ENCODE data around the gene WNK2.

The WNK2 gene

DNA sequence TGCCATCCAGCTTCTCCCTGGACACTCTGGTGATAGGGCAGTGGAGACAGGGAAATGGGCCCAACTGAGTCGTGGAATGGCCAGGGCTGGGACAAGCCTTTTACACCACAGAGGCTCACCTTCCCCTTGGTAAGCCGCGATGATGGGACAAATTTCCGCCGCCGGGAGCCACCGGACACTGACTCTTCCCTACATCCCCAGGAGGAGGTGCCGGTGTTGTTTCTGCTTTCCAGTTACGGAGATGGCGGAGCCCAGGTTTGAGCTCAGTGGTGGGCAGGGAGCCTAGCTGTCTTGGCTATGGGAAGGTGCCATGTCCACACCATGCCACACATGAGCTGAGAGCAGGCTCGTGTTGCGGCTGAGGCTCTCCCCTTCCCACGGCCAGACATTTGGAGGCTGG, 19.9 kb upstream of the WNK2 start:
- DNase-seq = no peak

DNA sequence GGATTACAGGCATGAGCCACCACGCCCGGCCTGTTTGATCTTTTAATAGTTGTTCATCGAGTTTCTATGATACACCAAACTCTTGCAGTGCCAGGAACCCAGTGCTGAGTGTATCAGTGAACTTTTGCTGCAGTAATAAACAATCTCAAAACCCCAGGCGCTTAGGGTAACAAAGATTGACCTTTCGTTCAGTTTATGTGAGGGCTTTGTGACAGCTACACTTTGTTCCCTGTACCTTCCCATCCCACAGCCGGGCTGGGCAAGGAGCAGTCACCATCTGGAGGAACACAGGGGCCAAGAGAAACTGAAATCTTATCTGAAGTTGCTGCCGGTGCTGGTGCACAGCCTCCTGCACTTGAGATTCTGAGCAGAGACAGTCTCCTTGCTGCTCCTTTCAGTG, 17.2 kb upstream of the WNK2 start:
- DNase-seq = no peak

DNA sequence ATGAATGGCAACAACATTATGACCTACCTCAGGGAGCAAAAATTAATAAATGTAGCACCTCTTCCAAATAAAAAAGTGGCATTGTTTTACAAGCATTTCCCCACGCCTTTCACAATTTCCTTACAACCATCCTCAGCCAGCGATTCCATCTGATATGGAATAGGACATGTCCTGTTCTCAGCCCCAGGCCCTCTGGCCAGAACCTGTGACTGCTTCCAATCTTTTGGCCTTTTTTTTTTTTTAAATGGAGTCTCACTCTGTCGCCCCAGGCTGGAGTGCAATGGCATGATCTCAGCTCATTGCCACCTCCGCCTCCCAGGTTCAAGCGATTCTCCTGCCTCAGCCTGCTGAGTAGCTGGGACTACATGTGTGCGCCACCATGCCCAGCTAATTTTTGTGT, 16.8 kb upstream of the WNK2 start:
- no peak for DNase-seq

DNA sequence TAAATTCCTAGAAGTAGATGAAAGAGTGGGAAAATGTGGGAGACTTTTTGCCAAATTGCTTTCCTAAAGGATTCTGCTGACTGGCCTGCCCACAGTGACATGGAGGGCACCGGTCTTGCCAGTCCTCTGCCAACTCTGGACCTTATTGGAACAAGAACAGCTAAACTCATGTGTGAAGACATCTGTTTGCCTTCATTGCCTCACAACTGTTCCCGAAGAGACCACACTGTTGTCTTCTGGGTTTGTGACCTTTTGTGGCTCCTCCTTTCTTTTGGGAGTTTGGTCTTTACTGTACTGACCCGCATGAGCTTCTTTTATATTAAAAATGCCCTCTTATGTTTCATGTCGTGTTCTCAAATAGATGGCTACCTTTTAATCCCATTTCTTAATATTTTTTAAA, 16.1 kb upstream of the WNK2 start:
- DNase-seq = no peak

DNA sequence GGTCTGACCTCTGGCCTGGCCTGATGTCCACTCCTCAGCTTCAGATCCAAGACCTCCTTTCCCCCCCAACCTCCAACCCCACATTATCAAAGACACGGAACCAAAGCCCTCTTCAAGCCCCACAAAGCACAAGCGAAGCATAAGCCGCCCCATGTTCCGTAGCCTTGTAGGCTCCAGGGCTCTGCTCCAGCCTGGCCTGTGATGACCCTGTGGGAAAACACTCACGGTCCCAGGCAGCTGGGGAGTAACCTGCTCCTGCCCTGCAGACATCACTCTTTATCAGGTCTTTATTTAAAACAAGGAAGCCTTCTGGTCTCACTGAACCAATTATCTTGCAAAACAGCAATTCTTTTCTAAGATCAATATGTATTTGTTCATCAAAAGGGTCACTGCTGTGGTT, 15.4 kb upstream of the WNK2 start:
- no peak for DNase-seq

DNA sequence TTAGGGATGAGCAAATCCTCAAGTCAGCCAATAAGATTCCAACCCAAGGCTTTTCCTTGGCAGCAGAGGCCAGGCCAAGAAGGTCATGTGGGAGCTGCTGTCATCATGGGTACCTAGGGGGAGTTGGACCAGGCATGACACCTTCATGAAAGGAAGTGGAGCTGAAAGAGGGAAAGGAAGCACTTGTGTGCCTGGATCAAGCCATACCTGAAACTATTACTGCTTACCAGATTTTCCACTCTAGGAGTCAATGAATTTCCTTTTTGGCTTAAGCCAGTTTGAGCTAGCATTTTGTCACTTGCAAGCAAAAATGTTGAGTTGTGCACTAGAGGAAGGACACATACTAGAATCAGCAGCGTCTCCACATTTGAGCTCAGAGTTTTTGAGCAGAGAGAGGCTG, 14.5 kb upstream of the WNK2 start:
- no peak for DNase-seq

DNA sequence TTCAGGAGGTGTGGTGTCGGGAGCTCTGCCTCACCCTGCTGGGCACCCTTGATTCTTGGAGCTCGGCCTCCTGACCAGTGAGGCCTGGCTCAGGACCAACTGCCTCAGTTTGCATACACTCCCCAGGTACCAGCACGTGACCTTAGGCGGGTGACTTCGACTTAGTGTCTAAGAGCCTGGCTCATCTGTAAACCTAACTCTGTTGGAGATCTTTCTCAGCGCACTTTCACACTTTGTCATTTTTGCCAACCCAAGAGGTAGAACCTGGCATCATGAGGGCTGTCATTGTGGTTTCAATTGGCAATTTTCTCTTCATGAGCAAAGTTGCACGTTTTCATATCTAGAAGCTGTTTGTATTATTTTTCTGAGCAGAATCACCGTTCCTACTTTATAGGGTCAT, 13.4 kb upstream of the WNK2 start:
- no peak for DNase-seq

DNA sequence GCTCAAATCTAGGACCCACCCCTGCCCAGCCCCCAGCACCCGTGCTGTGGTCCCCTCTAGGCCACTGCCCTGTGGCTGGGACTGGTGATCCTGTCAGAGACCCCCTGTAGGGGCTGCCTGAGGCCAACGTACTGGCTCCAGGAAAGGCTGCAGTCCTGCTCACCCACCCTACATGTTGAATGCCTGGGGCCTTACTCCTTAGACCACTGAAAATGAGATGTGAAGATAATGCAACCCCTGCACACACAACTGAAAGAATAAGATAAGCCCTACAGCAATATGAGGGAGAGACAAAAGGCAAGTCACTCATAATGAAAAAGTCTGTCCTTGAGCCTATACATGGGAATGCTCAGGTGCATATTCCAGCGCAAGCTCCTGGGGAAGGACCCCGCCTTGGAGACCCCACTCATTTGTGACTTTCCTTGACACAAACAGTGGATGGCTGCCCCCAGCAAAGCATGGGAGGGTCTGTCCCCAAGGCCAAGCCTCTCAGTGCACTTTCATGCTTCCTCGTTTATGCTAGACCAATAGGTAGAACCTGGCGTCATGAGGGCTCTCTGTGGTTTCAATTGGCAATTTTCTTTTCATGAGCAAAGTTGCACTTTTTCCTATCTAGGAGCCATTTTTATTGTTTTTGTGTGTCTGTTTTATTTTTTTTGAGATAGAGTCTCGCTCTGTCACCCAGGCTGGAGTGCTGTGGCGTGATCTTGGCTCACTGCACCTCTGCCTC, 12.5 kb upstream of the WNK2 start:
- no peak for DNase-seq

DNA sequence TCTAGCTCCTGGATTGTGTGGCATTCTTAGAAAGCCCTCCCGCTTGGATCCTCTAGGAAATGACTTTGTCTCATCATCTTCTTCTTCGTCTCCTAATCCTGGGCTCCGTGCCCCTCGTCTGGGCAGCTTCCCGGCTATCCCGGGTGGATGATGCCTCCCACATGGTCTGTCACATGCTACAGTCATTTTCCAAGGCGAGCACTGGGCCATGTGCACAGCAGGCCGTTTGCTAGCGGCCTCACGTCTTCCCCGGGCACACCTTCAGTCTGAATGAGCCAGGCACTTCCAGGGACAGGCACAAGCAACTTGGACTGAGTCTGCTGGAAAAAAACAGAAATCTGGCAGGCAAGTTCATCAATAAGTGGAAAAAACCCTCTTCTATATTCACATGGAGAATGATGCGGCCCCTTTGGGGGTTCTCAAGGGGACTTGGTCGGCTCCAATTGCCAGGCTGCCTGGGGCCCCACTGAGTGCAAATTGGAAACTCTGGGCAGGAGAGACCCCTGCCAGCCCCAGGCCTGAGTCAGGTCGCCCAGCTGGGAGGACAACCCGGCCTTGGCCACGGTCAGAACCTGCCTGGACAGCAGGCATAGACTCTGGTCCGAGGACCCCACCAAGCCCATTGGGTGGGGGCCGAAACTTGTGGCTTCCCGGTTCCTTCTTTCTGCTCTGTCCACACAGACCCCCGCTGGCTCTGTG, 11.1 kb upstream of the WNK2 start:
- DNase-seq = no peak

DNA sequence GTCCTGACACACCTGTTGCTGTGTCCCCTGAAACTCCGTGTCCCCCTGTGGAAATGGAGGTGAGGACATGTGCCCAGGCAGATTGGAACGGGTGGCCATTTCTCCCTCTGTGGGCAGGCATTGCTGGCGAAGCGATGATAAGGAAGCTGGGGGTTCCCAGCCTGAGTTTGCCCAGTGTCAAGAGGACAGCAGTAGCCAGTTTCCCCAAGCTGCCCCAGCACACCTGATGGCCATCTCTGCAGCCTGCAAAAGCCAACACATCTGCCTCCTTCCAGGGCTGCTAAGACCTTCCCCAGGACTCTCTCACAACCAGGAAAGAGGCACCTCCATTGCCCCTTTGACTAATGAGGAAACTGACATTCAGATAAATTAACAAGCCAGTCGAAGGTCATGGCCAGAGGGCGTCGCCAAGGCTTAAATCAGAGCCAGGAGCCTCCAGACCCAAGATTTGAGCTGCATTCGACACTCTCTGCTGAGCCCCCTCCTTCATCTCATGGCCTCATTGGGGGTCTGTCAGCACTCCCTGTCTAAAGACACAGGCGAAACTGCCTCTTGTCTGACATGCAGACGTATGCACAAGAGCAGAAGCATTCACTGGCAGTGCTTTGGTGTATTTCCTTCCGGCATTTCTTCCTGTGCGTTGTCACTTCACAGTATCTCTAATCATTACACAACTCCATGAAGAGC, 10.4 kb upstream of the WNK2 start:
- DNase-seq = no peak

DNA sequence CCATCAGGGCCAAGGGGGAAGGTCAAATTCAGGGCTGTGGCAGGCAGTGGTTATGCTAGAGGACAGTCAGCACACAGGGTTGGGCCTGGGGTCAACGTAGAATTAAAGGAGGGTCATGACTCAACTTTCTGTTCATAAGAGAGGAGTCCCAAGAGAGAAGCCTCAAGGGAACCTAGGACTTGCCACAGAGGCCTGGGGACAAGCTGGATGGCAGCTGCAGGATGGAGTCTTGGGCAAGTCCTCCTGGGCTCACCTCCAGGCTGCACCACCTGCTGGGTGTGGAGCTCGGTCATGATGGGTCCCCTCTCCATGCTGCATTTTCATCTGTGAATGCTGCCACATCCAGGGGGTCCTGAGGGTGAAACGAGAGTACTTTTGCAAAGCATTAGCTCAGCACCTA, 9.0 kb upstream of the WNK2 start:
- DNase-seq = no peak

DNA sequence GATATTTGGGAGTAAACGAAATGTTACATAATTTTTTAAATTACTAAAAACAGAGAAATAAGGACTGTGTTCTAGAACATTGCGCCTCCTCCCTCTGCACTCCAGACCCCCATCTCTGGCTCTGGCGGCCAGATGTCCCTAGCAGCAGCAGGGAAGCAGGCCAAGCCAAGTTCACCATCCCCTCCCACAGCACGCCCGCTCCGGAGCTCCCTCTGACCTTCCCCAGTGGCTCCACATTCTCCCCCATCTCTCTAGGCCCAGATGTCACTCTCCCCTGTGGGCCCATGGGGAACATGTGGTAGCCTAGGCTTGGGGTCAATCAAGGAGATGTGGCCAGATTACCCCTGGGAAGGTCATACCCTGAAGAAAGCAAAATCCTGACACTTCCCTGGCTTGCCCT, 6.3 kb upstream of the WNK2 start:
- DNase-seq = no peak

DNA sequence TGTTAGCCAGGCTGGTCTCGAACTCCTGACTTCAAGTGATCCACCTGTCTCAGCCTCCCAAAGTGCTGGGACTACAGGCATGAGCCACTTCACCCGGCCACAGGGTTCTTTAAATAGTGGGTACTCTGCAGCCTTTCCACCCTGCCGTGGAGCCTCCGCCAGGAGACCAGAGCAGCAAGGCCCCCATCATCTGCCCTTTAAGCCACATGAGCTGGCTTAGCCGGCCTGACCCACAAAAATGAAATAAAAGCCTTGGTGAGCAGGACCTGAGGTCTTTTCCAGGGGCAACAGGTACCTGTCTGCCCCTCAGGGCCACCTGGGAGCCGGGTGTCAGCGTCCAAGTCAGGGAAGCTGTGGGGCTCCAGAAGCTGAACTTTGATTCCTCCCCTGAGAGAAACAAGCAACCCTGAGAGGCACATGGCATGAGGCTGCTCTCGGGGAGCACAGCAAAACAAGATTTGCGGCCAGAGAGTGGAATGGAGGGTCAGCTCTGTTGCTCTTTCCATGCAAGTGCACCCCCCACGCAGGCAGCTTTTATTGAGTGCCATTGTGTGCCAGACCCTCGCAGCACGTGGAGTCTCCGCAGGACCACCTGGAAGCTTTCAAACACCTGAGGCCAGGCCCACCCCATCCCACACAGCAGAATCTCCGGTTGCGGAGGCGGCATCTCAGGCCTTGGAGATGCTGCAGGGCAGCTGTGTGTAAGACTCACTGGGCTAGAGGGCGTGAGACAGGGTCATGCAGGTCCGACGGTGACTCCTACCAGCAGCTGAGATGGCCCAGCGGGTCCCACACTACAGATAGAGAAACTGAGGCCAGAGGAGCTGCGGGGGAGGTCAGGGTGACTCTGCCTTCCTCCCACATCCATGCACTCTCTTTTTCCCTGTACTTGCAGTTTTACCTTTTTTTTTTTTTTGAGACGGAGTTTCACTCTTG, 4.8 kb upstream of the WNK2 start:
- DNase-seq = no peak

DNA sequence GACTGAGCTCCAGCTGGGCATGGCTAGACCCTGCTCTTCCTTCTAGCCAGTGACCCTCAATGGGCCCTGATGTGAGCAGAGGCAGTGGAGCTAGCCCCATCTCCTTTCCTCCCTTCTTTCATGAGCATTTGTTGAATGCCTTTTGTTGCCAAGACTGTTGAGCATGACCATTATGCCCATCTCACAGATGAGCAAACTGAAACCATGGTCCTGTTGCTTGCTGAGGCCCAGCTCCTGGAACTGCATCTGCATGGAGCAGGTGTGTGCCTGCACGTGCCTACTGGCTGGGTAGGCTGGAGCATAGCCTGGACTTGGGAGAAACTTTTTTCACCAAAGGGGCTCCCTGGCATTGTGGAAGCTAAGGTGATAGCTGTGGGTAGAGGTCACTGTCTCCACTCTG, 3.0 kb upstream of the WNK2 start:
- DNase-seq = no peak

DNA sequence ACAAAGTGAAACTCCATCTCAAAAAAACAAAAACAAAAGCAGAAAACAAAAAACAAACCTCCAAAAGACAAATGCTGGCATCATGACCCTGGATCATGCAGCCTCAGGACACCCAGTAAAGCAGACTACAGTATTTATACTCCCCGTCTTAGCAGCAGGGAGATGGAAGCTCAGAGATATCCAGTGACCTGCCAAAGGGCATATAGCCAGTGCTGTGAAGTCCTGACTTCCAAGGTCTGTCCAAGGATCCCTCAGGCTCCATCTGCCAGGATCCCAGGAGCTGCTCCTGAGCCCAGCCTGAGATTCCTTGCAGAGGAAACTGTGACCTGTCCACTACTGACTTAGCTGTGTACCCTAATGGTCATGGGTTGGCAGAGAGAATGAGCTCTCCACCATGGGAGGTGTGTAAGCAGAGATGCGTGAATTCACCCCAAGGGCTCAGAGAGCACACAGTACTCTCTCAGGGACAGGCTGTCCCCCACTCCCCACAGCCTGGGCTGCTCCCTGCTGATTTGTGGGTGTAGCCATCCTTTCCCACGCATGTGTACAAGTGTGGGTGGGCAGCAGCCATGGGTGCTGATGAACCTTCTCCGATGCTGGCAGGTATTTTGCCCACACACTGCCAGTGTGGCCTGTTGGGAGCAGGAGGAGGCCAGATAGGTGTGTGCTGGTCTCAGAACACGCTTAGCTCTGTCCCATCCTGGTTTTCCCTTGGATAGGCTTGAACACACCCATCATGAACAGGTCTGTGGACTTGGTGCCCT, 2.1 kb upstream of the WNK2 start:
- DNase-seq = no peak

DNA sequence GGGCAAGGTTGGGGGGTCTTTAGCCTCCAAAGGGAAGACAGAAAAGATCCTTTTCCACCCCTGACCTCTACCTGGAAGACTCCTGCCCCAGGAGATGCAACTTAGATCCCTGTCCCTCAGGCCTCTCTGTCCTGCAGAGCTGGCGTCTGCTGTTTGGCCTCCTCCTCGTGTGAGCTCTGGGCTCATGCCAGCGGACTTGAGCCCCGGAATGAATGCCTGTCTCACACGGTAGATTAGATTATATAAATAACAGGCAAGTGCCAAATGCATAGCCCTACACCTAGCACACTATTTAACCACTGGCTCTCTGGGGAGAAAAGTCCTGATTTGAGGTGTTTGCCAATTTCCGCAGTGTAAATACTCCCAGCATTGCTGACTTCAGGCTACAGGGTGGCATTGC, 1.4 kb upstream of the WNK2 start:
- DNase-seq = no peak

DNA sequence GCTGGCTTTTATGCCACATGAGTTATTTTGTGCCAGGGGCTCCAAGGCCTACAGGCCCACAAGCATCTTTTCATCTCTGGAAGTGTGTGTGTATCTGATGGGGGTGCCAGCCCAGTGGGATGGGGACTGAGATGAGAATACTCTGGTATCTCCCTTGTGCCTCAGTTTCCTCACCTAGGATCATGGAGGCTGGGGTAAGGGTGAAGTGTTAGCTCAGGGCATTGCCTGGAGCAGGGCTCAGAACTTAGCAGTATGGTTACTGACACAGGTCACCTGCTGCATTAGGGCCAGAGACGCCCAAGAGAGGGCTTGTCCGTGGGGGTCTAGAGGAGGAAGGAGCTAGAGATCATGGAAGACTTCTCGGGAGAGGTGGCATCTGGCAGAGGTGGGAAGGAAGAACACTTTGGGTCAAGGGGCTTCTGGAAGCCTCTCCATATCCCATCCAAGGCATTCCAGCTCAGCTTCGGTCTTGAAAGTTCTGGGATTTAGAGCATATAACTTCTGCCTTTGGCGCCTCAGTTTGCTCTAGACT, 742 bp upstream of the WNK2 start:
- DNase-seq = no peak

DNA sequence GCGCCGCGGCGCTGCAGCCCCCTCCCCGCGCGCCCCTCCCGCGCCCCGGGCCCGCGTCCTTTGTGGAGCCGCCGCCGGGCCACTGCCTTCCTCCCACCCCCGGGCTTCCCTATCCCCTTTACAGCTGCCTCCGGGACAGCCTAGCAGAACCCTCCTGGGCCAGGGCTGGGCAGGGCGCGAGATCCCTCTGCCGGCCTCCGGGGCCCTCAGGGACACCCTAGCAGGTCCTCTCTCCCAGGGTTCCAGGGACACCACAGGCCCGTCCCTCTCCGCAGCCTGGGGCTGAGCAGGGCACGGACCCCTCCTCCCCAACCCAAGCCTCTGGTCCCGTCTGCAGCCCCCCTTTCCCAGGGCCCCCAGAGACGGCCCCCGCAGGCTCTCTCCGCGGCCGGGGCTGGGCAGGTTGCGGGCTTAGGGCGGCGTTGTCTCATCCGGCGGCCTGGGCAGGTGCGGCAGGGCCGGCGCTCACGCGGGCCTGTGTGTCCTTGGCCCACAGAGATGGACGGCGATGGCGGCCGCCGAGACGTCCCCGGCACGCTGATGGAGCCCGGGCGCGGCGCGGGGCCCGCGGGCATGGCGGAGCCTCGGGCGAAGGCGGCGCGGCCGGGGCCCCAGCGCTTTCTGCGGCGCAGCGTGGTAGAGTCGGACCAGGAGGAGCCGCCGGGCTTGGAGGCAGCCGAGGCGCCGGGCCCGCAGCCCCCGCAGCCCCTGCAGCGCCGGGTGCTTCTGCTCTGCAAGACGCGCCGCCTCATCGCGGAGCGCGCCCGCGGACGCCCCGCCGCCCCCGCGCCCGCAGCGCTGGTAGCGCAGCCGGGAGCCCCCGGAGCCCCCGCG, 710 bp downstream of the WNK2 start:
- no peak for DNase-seq

DNA sequence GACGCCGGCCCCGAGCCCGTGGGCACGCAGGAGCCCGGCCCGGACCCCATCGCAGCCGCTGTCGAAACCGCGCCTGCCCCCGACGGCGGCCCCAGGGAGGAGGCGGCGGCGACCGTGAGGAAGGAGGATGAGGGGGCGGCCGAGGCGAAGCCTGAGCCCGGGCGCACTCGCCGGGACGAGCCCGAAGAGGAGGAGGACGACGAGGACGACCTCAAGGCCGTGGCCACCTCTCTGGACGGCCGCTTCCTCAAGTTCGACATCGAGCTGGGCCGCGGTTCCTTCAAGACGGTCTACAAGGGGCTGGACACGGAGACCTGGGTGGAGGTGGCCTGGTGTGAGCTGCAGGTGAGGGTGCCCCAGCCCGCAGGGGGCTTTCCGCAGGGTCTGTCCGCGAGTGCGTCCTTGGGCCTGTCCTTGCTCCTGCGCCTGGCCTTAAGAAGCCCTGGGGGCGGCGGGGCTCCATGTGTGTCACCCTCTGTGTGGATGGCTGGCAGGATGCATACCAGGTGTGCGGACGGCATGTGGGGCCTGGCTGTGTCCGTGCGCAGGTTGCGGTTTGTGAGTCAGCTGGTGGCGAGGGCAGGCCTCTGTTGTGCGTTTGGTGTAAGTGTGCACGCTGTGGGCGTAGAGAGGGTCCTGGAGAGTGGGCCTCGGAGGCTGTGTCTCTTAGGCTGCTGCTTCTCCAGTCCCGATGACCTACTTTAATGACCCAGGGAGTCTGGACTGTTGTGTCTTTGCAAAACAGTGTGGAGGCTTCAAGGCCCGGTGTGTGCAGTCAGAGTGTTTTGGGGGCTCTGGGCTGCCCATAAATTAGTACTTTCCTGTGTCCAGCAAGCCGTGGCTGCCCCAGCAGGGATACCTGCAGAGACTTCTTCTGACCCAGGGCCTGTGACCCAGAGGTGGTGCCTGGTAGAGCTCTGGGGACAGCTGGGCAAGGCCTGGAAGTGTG, 1.6 kb downstream of the WNK2 start:
- no peak for DNase-seq
